Ovary (tissue), 9 donors: ENCODE data around the gene SYT15. TPM values are rescaled to one million over a fixed set of nuclear protein-coding genes. Genes with fewer than 3 reads are reported as not detected.
A peak's percentile ranks its signal among the peaks of the same experiment; 100 is the strongest.

ENCODE experiments used
- DNase-seq, 5 donors: peaks; one replicate each; pipeline ENCODE4 v3.0.0-alpha.2; 2019 to 2020
- H3K27ac ChIP-seq, 2 donors: fragments of 200-600 bp; one replicate each; pipeline versions ENCODE4 v1.5.1 to v1.8.0; 2019 to 2022
- H3K27me3 ChIP-seq: fragments of 200-600 bp; one replicate; pipeline ENCODE4 v1.8.0; 2022
- H3K36me3 ChIP-seq: fragments of 200-600 bp; sonication (generic); one replicate; pipeline ENCODE4 v1.5.1; 2019
- H3K4me1 ChIP-seq: one replicate; pipeline ENCODE4 v1.8.1; 2013; ENCODE audit warnings: mild to moderate bottlenecking, moderate library complexity; ENCODE audit not compliant: insufficient read depth
- H3K4me3 ChIP-seq: fragments of 200-600 bp; sonication (generic); one replicate; pipeline ENCODE4 v1.5.1; 2017
- H3K9me3 ChIP-seq, 2 donors: fragments of 200-600 bp in 1 of 2; sonication (generic) in 1 of 2; one replicate each; pipeline versions ENCODE4 v1.5.1 to v1.8.1; 2013 to 2019; ENCODE audit warnings: mild to moderate bottlenecking in 1 of 2, moderate library complexity in 1 of 2
- EP300 ChIP-seq: sonication (generic); formaldehyde crosslinking; IDR thresholded peaks from one replicate; pipeline ENCODE4 v1.6.1; 2017; ENCODE audit warnings: antibody characterized with exemption
- POLR2A ChIP-seq: fragments of 450-650 bp; IDR thresholded peaks from one replicate; pipeline ENCODE4 v1.6.1; 2017; ENCODE audit warnings: antibody characterized with exemption, mild to moderate bottlenecking, moderate library complexity
- WGBS, 3 donors: extraction: QIAGEN DNeasy Blood & Tissue Kit in 1 of 3; methylation state at CpG; one replicate each; pipeline versions ENCODE4 v1.1.5 to v1.1.7; 2013 to 2017; 5-methylcytosine and 5-hydroxymethylcytosine counted together
- intact Hi-C, 4 donors: fragments of 100-400 bp; cut with DNase I; formaldehyde crosslinking; loops; one replicate each; pipeline versions ENCODE4 v1.11.0 to v1.15.1; 2022 to 2023
- polyA plus RNA-seq, 2 donors: library from polyadenylated mRNA; stranded (reverse); fragments of 200-250 nt in 1 of 2; fragments of 350-450 nt in 1 of 2; fragmentation: Illumina TruSeq in 1 of 2; extraction: RNeasy Lipid Tissue Mini Kit (QIAGEN cat#74804) in 1 of 2; gene quantifications; one replicate each; pipeline ENCODE4 v1.2.3, GENCODE V29; 2013 to 2014
- total RNA-seq, 7 donors: library from RNA; depleted of rRNA in 2 of 7; stranded (reverse); fragments of >200 nt in 2 of 7; fragmentation: NEBNext Ultra II Directional in 3 of 7; extraction: Animal tissue kit (Norgen Biotek cat#: 25700) in 3 of 7; gene quantifications; one replicate each; pipeline versions ENCODE4 v1.1.0 to v1.2.4, GENCODE V29; 2016 to 2023
- TF ChIP-seq, protein P1 (sequence below), 3 donors: fragments of 450-650 bp in 2 of 3; fragments of 200-600 bp in 1 of 3; IDR thresholded peaks; one replicate each; pipeline versions ENCODE4 v1.5.1 to v1.8.0; 2016 to 2022; ENCODE audit warnings: antibody characterized with exemption in 3 of 3, mild to moderate bottlenecking in 1 of 3
- donor health status: DM: no; HTN: no; CAD: no; lungs with moderate emphysema.
- donor health status: DM: no; HTN: no; CAD: no.
- donor health status: Bipolar disorder and iron deficiency.
- donor health status: DM: yes; HTN: yes; CAD: no.
- donor health status: DM: no; HTN: no; CAD: no.
- donor health status: DM: yes; HTN: yes; CAD: no.

The SYT15 gene
- total and polyA plus RNA-seq, 9 donors, result 0.24 to 5.3 (median 3.2) TPM

GRCh38 chr10:46558122-46558391 lies 20.9 kb upstream of the SYT15 start:
- no peaks in the 10 kb centered on the region for H3K27me3 ChIP-seq
- WGBS, 3 donors, result 44 to 50% (median 45%) methylated on average over 1 of the region's 1 CpG
- no peak for DNase-seq

DNA sequence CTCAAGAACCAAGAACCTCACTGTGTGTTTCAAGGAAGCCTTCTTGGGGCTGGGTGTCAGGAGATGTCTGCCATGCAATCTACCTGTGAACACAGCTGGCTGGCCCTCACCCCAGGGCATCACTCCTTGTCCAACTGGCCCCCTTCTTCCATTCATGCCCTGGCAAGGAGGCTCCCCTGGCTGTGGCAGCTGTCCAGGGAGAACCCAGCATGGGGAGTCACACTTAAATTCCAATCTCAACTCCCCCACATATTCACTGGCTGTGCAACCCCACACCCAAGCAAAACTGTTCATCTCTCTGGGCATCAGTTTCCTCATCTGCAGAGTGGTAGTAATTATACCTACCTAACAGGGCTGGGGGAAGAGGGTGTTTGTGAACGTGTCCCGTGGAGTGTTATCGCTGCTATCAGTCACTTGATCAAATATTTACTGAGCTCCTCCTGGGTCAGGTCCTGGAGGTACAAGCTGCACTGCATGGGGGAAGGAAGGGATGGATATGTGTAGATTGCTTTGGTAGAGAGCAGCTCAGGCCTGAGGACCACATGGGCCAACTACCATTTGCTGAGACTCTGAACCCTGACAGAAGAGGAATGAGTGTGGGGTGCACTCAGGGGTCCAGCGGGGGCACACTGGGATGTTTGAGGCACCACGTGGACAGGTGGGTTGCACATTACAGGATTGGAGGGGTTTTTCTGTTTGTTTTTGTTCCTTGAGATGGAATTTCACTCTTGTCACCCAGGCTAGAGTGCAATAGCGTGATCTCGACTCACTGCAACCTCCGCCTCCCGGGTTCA lies 20.3 kb upstream of the SYT15 start:
- DNase-seq, result peak in 3 of 5 donors; percentile 14 to 29 (median 15)
- Histone ChIP-seq H3K9me3 (no peaks in the 10 kb centered on the region), H3K27me3 (no peaks in the 10 kb centered on the region), H3K4me3 (no peak overlapping the region), H3K36me3 (no peaks in the 10 kb centered on the region), H3K4me1 (peaks cover 6% of the 10 kb centered on the region), H3K27ac (no peak overlapping the region)
- TF ChIP-seq, protein P1, sequence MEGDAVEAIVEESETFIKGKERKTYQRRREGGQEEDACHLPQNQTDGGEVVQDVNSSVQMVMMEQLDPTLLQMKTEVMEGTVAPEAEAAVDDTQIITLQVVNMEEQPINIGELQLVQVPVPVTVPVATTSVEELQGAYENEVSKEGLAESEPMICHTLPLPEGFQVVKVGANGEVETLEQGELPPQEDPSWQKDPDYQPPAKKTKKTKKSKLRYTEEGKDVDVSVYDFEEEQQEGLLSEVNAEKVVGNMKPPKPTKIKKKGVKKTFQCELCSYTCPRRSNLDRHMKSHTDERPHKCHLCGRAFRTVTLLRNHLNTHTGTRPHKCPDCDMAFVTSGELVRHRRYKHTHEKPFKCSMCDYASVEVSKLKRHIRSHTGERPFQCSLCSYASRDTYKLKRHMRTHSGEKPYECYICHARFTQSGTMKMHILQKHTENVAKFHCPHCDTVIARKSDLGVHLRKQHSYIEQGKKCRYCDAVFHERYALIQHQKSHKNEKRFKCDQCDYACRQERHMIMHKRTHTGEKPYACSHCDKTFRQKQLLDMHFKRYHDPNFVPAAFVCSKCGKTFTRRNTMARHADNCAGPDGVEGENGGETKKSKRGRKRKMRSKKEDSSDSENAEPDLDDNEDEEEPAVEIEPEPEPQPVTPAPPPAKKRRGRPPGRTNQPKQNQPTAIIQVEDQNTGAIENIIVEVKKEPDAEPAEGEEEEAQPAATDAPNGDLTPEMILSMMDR (IDR thresholded peaks at IDR 0.05), result no peak
- TF ChIP-seq POLR2A (no peak), EP300 (no peak)
- intact Hi-C loops, result no loop called here
- WGBS, 3 donors, result 84 to 87% (median 85%) methylated on average over 9 of the region's 9 CpGs

More at GRCh38 chr10:46558122-46558391, 20.9 kb upstream of the SYT15 start:
- TF ChIP-seq, protein P1 (IDR thresholded peaks at IDR 0.05), result no peak
- no peak for TF ChIP-seq POLR2A
- no peak for TF ChIP-seq EP300
- Histone ChIP-seq H3K36me3 (no peaks in the 10 kb centered on the region), H3K9me3 (no peaks in the 10 kb centered on the region), H3K4me3 (no peak overlapping the region), H3K27ac (no peak overlapping the region), H3K4me1 (peaks cover 6% of the 10 kb centered on the region)
- intact Hi-C loops, result no loop called here

- H3K27me3 ChIP-seq, result no peaks in the 10 kb centered on the region
- 93 to 95% (median 94%) methylated on average over 5 of the region's 5 CpGs for WGBS, 3 donors
- peaks cover 6% of the 10 kb centered on the region for H3K4me1 ChIP-seq
- no peak overlapping the region for H3K27ac ChIP-seq
- H3K9me3 ChIP-seq, result no peaks in the 10 kb centered on the region
- DNase-seq, result peak in 3 of 5 donors; percentile 6 to 20 (median 17)
- TF ChIP-seq POLR2A (no peak), EP300 (no peak)
- TF ChIP-seq, protein P1 (IDR thresholded peaks at IDR 0.05), result no peak
- H3K4me3 ChIP-seq, result no peak overlapping the region
- H3K36me3 ChIP-seq, result no peaks in the 10 kb centered on the region
- intact Hi-C loops, result no loop called here
Measured at GRCh38 chr10:46559231-46559671, 19.7 kb upstream of the SYT15 start.

DNA sequence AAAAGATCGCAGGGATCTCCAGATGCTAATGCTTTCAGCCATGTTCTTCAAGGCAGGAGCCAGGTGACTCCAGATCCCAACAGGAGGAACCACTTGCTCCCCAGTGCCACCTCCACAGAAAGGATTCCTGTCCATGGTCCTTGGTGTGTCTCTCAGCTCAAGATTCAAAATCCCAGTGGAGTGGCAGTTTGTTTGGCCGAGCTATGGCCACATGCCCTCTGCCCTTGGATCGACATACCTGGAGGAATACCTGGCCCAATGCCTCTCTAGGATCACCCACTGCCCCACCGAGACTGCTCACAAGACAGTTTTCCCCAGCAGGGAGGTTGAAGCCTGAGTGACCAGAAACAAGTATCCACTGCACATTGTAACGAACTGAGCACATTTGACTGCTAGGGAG lies 18.5 kb upstream of the SYT15 start:
- WGBS, 3 donors, result 78 to 79% (median 78%) methylated on average over 5 of the region's 5 CpGs
- H3K4me1 ChIP-seq, result peaks cover 6% of the 10 kb centered on the region
- TF ChIP-seq, protein P1 (IDR thresholded peaks at IDR 0.05), result no peak
- TF ChIP-seq POLR2A (no peak), EP300 (no peak)

More for the DNA sequence above, 18.5 kb upstream of the SYT15 start:
- Histone ChIP-seq H3K9me3 (no peaks in the 10 kb centered on the region), H3K36me3 (no peaks in the 10 kb centered on the region), H3K27me3 (no peaks in the 10 kb centered on the region), H3K4me3 (no peak overlapping the region), H3K27ac (no peak overlapping the region)
- intact Hi-C loops, result no loop called here
- DNase-seq, result peak in 3 of 5 donors; percentile 11 to 17 (median 13)
